Medulla oblongata (tissue), 1 donor: ENCODE results near the gene NOL9.
"Not testable (repeated sequence)": the region's sequence is repeated elsewhere in the genome, so short reads cannot be mapped to it uniquely, and the experiment has no call there.

ENCODE experiments used
- DNase-seq: peaks from one replicate; pipeline ENCODE4 v3.0.0-alpha.2; 2015; ENCODE audit errors: extremely low spot score

Gene NOL9

DNA sequence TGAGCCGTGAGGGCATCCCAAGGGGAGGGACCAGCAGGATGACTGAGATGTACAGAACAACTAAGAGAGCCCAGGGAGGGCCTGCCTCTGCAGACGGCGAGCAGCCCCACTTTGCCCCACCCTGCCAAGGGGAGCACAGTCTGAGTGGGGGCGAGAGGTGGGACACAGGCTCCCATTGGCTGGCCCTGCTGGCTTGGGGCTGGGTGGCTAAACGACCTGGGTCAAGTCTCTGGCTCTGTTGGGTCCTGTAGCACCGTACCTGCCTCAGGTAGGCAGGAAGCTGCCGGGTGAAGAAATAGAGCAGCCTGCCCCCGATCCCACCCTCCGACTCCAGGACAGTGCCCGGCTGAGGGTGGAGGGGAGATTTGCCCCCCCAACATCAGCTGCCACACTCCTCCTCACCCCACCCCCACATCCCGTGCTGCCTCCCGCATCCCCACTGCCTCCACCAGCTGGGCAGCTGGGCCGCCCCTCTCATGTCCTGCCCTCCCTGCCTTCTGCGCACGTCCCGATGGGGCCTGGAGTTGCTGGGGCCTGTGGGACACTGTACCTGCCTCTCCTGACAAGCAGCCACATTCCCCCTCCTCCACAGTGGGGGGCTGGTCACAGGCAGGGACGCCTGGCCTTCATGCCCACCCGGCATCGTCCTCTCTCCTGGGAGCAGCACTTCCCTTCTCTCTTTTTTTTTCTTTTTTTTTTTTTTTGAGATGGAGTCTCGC, 50.3 kb downstream of the NOL9 start:
- DNase-seq = no peak

DNA sequence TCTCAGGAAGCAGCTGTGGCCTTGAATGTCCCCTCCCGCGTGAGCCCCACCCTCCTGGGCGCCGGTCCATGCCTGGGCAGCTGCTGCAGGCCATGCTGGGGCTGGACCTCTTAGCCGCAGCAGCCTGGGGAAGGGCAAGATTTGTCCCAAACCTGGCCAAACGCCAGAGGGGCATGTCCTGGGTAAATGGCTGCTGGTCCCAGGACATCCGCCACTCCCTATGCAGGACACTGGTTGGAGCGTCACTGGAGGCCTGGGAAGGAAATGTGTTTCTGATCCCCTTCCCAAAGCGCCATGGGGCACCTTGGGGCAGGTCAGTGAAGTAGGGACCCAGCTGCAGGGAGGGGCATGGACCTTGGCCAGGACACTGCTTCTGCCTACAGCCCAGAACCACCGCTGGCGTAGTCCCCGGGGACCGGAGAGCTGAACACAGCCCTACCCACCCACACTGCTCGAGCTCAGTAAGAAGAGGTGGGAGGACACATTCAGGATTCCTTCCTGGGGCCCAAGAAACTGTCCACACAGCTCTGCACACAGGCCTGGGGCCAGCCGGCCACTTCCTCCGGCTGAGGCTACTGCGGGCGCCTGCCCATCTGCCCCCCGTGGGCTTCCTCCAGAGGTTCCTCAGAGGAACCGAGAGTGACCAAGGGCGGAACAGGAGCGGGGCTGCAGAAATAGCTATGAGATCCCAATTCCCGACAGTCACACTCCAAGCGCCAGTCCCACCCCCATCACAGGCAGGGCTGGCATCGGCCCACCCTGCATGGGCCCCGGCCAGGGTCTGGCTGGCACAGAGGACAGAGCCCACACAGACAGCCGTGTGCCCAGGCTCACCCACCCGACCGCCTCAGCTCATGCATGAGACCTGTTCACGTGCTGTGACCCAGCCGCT, 52.1 kb downstream of the NOL9 start:
- DNase-seq = peak; percentile 49

DNA sequence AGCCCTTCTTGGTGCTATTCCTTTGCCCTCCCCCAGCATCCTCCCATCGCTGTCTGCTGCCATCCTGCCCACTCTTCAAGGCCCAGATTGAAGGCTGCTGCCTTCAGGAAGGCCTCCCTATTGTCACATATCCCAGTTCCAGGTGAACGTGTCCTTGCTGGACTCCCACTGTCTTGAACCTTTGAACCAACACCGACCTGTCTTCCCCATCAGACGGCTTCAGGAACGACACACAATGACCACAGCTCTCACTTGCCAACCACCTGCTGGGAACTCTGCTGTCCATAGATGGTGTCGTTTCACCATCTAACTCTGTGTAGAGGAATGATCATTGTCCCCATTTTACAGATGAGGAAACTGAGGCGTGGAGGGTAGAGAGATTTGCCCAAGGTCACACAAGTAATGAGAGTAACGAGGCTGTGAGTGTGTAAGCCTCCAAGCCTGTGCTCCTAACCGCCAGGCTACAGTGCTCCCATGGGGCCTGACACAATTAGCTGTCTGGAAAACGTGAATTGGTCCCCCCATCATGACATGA, 53.0 kb downstream of the NOL9 start:
- no peak for DNase-seq

DNA sequence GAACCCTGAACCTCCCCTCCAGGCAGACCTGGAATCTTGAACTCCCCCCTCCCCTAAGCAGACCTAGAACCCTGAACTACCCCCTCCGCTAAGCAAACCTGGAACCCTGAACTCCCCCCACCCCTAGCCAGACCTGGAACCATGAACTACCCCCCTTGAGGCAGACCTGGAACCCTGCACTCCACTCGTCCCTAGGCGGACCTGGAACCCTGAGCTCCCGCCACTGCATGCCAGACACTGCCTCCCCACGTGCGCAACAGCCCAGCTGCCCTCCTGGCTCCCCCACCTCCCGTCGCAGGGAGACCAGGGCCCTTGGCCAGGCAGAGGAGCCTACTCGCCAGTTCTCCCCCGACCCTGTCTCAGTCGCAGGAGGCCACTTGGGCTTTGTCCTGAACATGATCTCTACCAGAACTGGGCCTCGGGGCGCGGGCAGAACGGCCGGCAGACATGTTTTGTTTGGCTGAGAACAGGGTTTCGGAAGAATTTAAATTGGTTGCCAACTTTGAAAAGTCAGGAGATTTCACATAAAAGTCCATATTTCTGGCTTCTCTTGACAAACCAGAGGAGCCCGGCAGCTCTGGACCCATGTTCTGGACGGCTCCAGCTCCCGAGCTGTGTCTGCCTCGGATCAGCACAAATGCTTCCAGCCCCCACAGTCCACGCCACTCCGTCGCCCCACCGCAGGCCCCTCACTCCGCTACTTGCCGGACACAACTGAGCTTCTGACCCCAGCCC, 53.6 kb downstream of the NOL9 start:
- no peak for DNase-seq

DNA sequence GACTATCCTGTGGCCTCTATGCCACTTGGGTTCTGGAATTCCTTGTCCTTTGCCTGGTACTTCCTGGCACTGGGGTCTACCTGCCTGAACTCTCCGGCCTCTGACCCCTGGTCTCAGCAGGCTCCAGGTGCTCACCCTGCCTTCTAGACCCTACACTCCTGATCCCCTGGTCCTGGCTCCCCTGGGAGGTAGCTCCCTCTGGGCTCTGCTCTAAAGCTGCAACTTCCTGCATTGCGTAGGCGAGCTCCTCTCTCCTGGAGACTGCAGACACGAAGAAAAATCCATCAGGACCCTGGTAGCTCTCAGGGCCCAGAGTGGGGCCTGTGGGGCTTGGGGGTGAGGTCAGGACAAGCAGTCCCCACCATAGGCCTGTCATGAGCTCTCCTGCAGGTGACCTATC, 55.0 kb downstream of the NOL9 start:
- DNase-seq = no peak

DNA sequence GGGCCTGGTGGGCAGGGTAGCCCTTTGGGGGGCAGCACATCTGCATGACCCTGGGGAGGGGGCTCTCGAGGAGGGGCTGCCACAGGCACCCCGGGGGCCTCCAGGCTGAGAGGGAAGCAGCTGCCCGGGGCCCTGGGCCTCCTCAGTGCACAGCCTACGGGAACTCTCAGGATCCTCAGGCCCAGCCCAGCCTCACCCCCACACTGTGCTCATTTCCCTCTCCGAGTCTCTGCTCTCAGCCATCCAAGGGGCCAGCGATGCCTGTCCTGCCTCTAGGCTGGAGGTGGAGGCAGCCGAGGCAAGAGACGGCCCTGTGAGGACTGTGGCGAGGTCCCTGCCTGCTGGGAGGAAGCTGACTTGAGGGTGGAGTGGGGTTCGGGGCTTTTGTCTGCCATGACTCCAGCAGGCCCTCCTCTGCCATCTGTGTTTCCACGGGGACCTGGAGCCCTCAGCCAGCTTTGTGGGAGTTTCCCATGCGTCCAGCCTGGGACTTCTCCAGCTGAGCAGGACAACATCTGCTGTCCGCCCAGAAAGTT, 55.7 kb downstream of the NOL9 start:
- DNase-seq = no peak

DNA sequence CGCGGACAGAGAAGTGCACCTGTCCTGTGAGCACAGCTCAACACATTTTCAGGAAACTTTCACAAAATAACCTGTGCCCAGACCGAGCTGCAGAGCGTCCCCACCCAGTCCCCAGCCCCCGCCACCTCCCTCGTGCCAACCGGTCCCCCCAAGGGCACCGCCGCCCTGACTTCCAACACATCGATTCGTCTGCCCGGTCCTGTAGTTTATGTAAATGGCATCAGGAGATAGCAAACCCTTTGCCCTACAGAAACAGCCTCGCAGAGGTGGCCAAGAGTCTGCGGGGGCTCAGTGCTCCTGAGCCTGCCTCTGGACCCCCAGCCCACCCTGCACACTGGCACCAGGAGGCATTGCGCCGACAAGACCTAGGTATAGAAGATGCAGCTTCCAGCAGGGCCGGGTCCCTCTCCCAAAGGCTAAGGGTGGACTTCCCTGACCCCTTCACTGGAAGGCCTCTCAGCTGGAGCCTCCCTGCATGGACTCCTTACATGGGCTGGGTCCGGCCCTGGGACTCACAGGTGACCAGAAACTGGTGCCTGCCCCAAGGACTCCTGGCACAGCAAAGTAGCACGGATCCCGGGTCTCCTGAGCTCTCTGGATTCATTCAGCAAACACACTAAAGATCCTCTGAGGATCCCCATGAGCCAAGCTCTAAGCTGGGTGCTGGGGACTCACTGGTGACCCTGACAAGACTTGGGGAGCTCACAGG, 56.3 kb downstream of the NOL9 start:
- no peak for DNase-seq

DNA sequence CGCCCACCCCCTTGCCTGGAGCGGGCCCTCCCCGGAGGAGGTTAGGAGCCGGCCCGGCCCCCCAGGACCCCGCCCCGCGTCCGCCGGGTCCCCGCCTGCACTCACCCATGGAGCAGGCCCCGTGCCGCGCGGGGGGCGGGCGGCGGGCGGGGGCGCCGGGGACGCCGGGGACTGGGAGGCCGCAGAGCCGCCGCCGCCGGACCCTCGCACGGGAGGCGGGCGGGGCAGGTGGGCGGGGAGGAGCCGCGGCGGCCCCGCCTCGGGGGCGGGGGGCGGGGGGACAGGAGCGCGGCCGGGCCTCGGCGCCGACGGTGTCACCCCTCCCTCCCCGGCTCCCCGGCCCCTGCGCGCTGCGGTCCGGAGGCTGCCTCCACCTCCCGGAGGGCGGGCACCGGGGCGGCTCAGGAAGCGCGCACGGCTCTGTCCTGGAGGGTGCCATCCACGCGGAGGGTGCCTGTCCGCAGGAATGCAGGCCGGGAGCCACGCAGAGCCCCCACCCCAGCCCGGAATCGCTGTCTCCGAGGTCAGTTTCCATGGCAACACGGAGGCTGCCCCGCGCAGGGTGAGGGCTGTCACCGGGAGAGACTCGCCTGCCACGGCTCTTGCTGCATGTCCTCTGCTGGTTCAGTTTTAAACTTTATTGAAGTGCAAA, 57.0 kb downstream of the NOL9 start:
- no peak for DNase-seq

DNA sequence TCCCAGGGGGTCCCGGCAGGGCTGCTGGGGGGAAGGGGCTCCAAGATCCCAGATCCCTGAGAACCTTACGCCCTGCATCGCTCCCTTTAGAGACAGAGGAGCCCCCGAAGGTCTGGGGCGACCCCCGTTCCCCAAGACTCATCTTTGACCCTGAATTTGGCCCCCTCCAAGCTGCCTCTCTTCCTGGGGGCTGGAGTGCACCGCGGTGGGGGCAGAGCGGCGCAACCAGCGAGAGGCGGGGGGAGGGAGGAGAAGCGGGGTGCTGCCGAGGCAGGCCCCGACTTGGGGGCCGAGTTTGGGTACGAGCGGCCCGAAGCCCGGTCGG, 57.5 kb downstream of the NOL9 start:
- DNase-seq = no peak

DNA sequence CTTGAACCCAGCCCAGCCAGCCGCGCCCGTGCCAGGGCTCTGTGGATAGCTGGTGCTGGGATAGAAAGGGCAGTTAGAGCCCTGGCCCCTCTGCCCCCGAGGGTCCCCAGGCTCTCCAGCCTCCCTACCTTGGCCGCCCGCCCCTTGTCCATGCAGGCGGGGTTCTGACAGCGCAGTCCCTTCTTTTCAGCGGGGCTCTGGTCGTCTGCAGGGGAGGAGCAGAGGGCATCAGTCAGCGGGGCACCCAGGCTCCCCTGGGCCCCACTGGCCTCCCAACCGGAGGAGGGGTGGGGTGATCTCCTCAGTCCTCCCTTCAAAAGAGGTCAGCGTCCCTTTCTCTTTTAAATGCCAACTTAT, 58.0 kb downstream of the NOL9 start:
- DNase-seq = no peak

DNA sequence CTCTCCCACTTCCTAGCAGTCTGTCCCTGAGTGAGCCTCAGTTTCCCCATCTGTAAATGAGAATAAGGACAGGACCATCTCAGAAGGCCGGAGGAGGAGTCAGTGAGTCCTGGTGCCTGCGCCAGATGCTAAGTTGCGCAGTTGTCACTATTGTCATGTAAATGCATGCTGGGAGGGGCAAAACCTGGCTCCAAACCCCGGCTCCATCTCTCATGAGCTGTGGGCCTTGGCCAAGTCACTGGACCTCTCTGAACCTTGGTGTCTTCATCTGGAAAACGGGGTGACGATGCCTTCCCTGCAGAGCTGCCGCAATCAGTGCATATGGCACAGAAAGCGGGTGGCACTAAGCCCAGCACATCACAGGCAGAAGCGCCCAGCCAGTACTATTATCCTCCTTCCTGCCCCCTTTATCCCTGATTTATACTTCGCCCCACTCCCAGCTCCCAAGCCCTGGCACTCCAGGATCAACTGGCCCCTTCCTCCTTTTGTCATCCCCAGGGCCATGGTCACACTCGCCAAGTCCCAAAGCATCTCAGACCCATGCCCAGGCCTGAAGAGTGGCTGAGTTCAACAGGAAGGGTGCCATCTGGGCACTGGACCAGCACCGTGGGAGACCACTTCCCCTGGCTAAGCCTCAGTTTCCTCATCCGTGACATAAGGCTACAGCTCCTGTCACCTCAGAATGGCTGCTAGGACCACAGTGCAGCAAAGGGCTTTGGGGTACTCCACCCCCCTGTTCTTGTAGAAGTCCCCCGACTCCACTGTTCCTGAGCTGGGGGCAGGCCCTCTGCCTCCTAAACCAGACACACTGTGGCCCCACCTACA, 58.6 kb downstream of the NOL9 start:
- no peak for DNase-seq

DNA sequence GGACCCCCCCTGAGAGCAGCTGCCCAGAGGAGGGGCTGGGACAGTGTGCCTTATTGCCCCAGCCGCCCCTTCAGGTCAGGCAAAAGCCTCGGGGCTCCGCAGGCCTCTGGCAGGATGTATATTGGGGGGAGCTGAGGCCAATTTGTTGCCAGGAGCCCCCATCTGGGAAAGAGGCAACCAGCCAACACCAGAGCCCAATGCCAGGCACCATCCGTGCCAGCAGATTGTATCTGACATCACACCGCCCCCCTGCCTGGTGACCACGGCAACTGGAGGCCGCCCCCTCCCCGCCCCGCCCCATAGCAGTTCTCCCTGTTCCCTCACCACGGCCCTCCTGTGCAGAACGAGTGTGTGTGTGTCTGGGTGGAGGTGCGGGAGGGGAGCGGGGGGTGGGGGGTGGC, 59.3 kb downstream of the NOL9 start:
- no peak for DNase-seq

DNA sequence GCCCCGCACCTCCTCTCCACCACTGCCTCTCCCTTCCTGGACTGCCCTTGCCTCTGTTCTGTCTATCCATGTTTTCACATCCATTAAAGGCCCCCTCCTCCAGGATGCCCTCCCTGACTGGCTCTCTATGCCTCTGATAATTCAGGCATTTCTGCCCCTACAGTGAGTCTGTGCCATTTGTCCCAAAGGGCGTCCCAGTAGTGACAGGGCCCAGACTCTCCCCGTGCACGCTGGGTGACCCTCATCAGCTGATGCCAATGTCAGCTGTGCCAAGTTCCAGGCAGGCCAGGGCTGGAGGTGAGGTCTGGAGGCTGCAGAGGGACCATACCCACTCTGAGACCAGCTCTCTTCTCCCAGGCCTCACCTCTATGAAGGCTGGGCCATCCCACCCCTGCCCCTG, 59.7 kb downstream of the NOL9 start:
- DNase-seq = no peak

DNA sequence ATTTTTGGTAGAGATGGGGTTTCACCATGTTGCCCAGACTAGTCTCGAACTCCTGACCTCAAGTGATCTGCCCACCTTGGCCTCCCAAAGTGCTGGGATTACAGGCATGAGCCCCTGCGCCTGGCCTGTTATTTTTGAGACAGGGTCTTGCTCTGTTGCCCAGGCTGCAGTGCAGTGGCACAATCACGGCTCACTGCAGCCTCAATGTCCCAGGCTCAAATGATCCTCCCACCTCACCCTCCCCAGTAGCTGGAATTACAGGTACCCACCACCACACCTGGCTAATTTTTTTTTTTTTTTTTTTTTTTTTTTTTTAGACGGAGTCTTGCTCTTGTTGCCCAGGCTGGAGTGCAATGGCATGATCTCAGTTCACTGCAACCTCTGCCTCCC, 60.5 kb downstream of the NOL9 start:
- not testable (repeated sequence) for DNase-seq

DNA sequence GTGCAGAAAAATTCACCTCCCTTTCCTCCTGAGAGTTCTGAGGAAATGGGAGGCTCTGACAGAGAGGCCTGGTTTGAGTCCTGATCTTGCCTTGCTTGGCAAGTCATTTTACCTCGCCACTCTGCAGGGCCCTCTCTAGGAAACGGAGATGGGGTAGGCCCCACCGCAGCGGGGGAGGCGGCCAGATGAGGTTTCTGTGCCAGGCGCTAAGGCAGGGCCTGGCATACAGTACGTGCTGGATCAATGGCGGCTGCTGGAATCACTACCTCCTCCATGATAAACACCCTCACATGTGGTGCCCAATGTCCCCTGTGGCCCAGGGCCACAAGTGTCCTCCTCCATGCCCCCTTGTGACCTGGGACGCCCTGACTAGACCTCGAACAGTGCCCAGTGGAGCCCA, 62.3 kb downstream of the NOL9 start:
- no peak for DNase-seq

DNA sequence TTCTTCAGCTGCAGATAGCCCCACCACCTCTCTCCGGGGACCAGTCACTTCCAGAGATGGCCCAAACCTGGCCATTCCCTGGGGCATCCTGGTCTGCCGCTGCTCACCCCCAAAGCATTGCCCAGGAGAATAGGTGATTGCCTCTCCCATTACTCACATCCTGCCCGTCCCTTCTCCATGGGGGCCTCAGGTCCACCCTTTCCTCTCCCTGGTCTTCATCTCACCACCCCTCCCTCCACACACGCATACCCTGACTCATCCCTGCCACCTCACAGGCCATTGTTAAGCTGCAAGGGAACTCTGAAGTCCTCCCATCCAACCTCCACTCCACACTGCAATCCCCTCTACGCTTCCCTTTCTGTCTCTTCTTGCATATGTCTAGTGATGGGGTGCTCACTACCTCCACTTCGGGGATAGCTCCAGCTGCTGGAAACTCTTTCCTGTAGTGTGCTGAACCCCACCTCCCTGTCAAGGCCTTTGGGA, 62.8 kb downstream of the NOL9 start, which contains the start of gene PLEKHG5:
TSS of gene PLEKHG5 (minus strand) at position 188 of the 483 bp plus-strand sequence. CDS start 14,096 bp downstream, outside the sequence.
- no peak for DNase-seq

DNA sequence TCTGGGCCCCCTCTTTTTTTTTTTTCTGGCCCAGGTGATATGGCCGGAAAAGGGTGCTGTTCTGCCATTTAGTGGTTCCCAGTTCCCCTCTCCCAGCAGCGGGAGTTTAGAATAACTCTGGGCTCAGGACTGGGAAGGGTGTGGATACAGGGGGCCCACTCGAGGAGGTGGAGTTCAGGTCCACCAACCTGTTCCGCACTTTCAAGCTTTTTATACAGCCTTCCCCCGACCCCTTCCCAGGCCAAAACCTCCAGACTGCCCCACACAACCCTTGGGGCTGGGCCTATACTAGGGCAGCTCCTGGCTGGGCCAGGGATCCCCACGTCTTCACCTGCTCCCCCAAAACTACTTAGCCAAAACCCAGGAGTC, 63.2 kb downstream of the NOL9 start:
- no peak for DNase-seq

DNA sequence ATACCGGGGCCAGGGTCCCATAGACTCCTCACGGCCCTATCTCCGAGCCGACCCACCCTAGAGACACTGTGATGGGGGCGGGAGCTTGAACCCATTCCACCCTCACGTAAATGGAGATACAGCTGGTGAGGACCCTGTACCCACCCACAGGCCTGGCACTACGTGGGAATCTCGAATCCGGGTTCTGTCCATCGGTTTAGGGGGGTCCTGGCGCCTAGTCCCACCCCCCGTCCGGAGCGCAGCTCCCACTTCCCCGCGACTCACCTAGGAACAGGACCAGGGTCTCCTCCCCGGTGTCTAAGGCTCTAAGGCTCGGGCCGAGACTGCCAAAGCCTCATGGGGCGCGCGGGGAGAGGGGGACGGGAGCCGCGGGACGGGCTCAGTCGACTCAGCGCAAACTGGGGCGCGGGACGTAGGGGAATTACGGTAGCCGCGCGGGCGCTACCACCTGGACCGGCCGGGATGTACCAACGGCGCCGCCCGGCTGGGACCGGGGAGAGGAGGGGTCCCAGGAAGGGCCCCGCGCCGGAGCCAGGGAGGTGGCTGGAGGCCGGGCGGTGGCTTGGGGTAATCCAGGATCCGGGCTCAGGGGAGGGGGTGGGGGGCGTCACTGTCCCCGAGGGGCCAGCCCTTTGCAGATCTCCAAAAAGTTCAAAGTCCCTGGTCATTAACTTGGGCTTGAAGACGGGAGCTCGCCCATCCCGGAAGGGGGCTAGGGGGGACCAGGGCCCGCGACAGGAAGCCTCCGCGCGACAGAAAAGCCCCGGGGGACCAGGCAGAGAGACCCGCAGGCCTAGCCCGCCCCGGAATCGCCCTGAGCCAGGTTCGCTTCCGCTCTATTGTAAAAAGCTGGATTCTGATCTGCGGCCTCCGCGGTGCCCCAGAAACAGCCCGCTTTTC, 63.9 kb downstream of the NOL9 start:
- peak; percentile 12 for DNase-seq

DNA sequence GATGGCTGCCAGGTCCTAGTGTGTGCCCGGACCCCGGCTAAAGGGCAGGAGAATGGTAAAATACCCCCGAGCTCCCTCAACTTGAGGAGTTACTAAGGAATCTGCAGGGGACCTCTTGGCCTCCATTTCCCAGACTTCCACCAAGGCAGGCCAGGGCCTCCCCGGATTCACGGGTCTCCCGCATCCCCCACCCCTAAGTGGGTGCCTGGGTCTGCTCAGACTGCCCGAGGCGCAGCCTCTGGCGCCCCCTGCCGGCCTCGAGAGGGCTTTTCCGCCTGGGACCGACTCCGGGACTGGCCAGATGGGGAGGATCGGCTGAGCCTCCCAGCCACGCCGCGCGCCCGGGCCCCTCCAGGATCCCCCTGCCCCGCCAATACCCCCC, 64.5 kb downstream of the NOL9 start:
- peak; percentile 54 for DNase-seq
